SH-SY5Y (cell line): ENCODE results near the gene PGBD2.

Source experiments
- GATA2 ChIP-seq: IDR thresholded peaks from 2 replicates; pipeline ENCODE4 v1.6.1; 2011; ENCODE audit warnings: mild to moderate bottlenecking, low read depth, low read length
- GATA3 ChIP-seq: IDR thresholded peaks from 2 replicates; pipeline ENCODE4 v1.6.1; 2011; ENCODE audit warnings: low read depth, mild to moderate bottlenecking, low read length, moderate library complexity

GRCh38 chr1:248892590-248892989 is 13.4 kb upstream of the PGBD2 start:
- TF ChIP-seq GATA2 (no peak), GATA3 (no peak)
